DOHH2 (cell line): ENCODE results near the gene CHRM1.

Source experiments
- H3F3A ChIP-seq: fragments of 200-600 bp; sonication (generic), shearing (Covaris generic); 2 replicates; pipeline ENCODE4 v1.6.0; 2016; ENCODE audit warnings: antibody characterized with exemption, mild to moderate bottlenecking; ENCODE audit not compliant: control insufficient read depth, insufficient read depth
- H3K27ac ChIP-seq: fragments of 200-600 bp; sonication (generic); 2 replicates; pipeline ENCODE4 v1.5.1; 2014; ENCODE audit warnings: low read depth, mild to moderate bottlenecking, low read length, moderate library complexity
- H3K27me3 ChIP-seq: fragments of 200-600 bp; sonication (generic); 2 replicates; pipeline ENCODE4 v1.6.1; 2014; ENCODE audit warnings: mild to moderate bottlenecking, low read length, mixed read lengths; ENCODE audit not compliant: control insufficient read depth
- H3K36me3 ChIP-seq: fragments of 200-600 bp; sonication (generic); 2 replicates; pipeline ENCODE4 v1.6.1; 2014; ENCODE audit warnings: mild to moderate bottlenecking, low read length, moderate library complexity, mixed read lengths; ENCODE audit not compliant: control insufficient read depth
- H3K4me1 ChIP-seq: fragments of 200-600 bp; sonication (generic); 2 replicates; pipeline ENCODE4 v1.6.1; 2014; ENCODE audit warnings: mild to moderate bottlenecking, low read length, mixed read lengths; ENCODE audit not compliant: control insufficient read depth
- H3K4me2 ChIP-seq: fragments of 200-600 bp; sonication (generic); 2 replicates; pipeline ENCODE4 v1.6.0; 2014; ENCODE audit warnings: mild to moderate bottlenecking, low read length, moderate library complexity
- H3K4me3 ChIP-seq: fragments of 200-600 bp; sonication (generic); 2 replicates; pipeline ENCODE4 v1.5.1; 2014; ENCODE audit warnings: mild to moderate bottlenecking, low read length, mixed read lengths
- H3K79me2 ChIP-seq: fragments of 200-600 bp; sonication (generic); 2 replicates; pipeline ENCODE4 v1.6.1; 2014; ENCODE audit warnings: mild to moderate bottlenecking, low read length, mixed read lengths; ENCODE audit not compliant: control insufficient read depth
- H3K9me2 ChIP-seq: fragments of 200-600 bp; sonication (generic); replicated peaks from 2 replicates; pipeline ENCODE4 v1.6.1; 2014; ENCODE audit warnings: mild to moderate bottlenecking, low read length, mixed read lengths; ENCODE audit not compliant: control insufficient read depth
- H3K9me3 ChIP-seq: fragments of 200-600 bp; sonication (generic); 2 replicates; pipeline ENCODE4 v1.6.1; 2014; ENCODE audit warnings: antibody characterized with exemption, low read length, mixed read lengths; ENCODE audit not compliant: control insufficient read depth, insufficient read depth
- H4K20me1 ChIP-seq: fragments of 200-600 bp; sonication (generic); 2 replicates; pipeline ENCODE4 v1.6.0; 2014; ENCODE audit warnings: low read depth, mild to moderate bottlenecking, antibody characterized with exemption, low read length, moderate library complexity; ENCODE audit not compliant: control insufficient read depth, insufficient read depth
- CTCF ChIP-seq: fragments of 200-600 bp; sonication (generic); IDR thresholded peaks from one replicate; pipeline ENCODE4 v1.5.1; 2014; ENCODE audit warnings: antibody characterized with exemption, mild to moderate bottlenecking, low read depth, low read length; ENCODE audit not compliant: poor library complexity, severe bottlenecking
- EZH2phosphoT487 ChIP-seq: fragments of 200-600 bp; sonication (generic); IDR thresholded peaks from 2 replicates; pipeline ENCODE4 v1.6.1; 2017; ENCODE audit warnings: borderline replicate concordance, mild to moderate bottlenecking, antibody characterized with exemption, low read length, moderate library complexity, mixed read lengths

CHRM1 gene

GRCh38 chr11:62880231-62880802 is 40.8 kb downstream of the CHRM1 start:
- peaks cover 30% of the 10 kb centered on the region for H3K4me1 ChIP-seq
- TF ChIP-seq CTCF (no peak), EZH2phosphoT487 (no peak)
- H3K4me2 ChIP-seq = peak overlapping the region; percentile 99

DNA sequence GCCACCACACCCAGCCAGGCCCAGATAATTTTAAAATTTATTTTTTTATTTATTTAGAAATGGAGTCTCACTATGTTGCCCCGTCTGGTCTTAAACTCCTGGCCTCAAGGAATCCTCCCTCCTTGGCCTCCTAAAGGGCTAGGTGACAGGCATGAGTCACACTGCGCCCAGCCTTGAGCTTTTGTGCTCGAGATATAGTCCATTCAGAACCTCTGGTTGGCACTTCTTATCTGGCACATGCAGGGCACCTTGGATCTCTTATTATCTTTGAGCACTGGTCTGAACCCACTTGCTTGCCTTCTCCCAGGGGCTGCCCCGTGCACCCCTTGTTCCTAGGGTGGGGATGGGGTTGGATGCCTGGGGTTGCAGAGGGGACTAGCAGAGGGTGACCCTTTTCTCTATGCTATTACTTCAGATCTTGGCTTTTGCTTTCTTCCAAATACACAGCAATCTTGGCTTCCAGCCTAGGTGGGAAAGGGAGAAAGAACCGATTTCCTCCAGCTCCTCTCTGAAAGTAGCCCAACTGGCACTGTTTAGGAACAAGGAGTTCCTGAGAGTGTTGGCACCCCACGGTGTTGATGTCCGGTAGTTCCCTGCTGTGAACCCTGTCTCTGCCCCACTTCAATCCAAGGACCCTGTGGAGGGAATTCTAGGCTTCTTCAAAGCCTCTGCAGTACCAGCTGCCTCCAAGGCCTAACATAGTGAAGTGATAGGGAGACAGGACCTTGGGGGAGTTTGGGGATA is 41.8 kb downstream of the CHRM1 start:
- peaks cover 80% of the 10 kb centered on the region for H3K36me3 ChIP-seq
- no peaks in the 10 kb centered on the region for H3K27me3 ChIP-seq
- peaks cover 22% of the 10 kb centered on the region for H3F3A ChIP-seq
- peaks cover 91% of the 10 kb centered on the region for H3K79me2 ChIP-seq
- H3K9me3 ChIP-seq = no peaks in the 10 kb centered on the region
- H3K4me1 ChIP-seq = peaks cover 30% of the 10 kb centered on the region
- peak overlapping the region; percentile 99 for H3K4me2 ChIP-seq
- H3K27ac ChIP-seq = peak overlapping the region; percentile 69; the same call in 1 of the 2 replicates
- peak overlapping the region; percentile 92 for H3K4me3 ChIP-seq
- H3K9me2 ChIP-seq = no peaks in the 10 kb centered on the region
- TF ChIP-seq CTCF (no peak), EZH2phosphoT487 (no peak)
- H4K20me1 ChIP-seq = peaks cover 4% of the 10 kb centered on the region

More at GRCh38 chr11:62880231-62880802, 40.8 kb downstream of the CHRM1 start:
- H3F3A ChIP-seq = peaks cover 24% of the 10 kb centered on the region
- H3K27me3 ChIP-seq = no peaks in the 10 kb centered on the region
- H3K9me3 ChIP-seq = no peaks in the 10 kb centered on the region
- peak overlapping the region; percentile 92 for H3K4me3 ChIP-seq
- H3K79me2 ChIP-seq = peaks cover 86% of the 10 kb centered on the region
- H3K27ac ChIP-seq = peak overlapping the region; percentile 69
- H3K36me3 ChIP-seq = peaks cover 80% of the 10 kb centered on the region
- no peaks in the 10 kb centered on the region for H3K9me2 ChIP-seq
- peaks cover 8% of the 10 kb centered on the region for H4K20me1 ChIP-seq

- H3K4me1 ChIP-seq = peaks cover 15% of the 10 kb centered on the region
- peaks cover 89% of the 10 kb centered on the region for H3K79me2 ChIP-seq
- peaks cover 4% of the 10 kb centered on the region for H4K20me1 ChIP-seq
- no peak overlapping the region for H3K4me2 ChIP-seq
- H3F3A ChIP-seq = peaks cover 26% of the 10 kb centered on the region
- H3K9me3 ChIP-seq = no peaks in the 10 kb centered on the region
- no peak for TF ChIP-seq EZH2phosphoT487
- TF ChIP-seq CTCF = no peak
- no peak overlapping the region for H3K27ac ChIP-seq
- H3K27me3 ChIP-seq = no peaks in the 10 kb centered on the region
- H3K36me3 ChIP-seq = peaks cover 73% of the 10 kb centered on the region
- H3K4me3 ChIP-seq = no peak overlapping the region
- H3K9me2 ChIP-seq = no peaks in the 10 kb centered on the region
These were observed 44.5 kb downstream of the CHRM1 start for GRCh38 chr11:62876712-62877111.
